ENCODE data around the gene GDF10.

DNA sequence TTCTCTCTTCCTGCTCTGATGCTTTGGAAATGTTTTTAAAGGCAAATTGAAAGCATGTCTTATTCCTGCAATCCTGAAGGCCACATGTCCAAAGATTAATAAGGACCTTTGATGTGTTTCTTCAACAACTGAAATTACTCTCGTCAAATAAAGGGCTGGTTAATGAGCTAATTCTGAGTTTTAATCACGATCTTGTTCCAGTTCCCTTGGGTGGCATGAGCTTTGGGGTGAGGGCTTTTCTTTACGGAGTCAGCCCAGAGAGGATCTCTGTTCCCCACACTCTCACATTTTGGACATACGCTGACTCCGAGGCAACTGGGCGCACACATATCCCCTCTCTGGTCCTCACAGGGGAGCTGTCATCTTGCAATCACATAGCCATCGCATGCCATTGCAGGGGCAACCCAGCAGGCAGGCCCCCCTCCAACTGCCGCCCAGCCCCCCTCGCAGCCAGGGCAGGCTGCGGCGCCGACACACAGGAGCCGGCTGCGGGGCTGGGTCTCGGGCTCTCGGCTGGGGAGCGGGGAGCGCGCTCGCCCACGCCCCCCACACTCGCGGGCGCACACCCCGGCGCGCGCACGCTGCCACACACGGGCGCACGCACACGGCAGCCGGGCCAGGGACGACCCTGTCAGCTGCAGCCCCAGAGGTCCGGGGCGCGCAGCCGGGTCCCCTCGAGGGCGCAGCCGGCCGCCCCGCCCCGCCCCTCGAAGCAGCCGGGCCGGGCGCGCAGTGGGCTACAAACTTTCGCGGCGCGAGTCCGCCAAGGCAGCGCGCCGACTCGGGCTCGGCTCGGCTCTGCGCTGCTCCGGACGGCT is at the start of gene GDF10:
- TF ChIP-seq ZNF175 (CRISPR knock-in tag; IDR thresholded peaks at IDR 0.05; ENCODE audit: low read depth) (no peak), NCOA6 (IDR thresholded peaks at IDR 0.05) (no peak), CEBPG (CRISPR knock-in tag; IDR thresholded peaks at IDR 0.05) (no peak), CEBPG (tag; conservative IDR thresholded peaks at IDR 0.05 in 1 of 2, IDR thresholded peaks at IDR 0.05 in 1 of 2) (no peak), GATAD2A (IDR thresholded peaks at IDR 0.05) (no peak)
- TF ChIP-seq, protein P1, sequence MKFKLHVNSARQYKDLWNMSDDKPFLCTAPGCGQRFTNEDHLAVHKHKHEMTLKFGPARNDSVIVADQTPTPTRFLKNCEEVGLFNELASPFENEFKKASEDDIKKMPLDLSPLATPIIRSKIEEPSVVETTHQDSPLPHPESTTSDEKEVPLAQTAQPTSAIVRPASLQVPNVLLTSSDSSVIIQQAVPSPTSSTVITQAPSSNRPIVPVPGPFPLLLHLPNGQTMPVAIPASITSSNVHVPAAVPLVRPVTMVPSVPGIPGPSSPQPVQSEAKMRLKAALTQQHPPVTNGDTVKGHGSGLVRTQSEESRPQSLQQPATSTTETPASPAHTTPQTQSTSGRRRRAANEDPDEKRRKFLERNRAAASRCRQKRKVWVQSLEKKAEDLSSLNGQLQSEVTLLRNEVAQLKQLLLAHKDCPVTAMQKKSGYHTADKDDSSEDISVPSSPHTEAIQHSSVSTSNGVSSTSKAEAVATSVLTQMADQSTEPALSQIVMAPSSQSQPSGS (CRISPR knock-in tag; IDR thresholded peaks at IDR 0.05), result no peak
- TF ChIP-seq, protein P2, sequence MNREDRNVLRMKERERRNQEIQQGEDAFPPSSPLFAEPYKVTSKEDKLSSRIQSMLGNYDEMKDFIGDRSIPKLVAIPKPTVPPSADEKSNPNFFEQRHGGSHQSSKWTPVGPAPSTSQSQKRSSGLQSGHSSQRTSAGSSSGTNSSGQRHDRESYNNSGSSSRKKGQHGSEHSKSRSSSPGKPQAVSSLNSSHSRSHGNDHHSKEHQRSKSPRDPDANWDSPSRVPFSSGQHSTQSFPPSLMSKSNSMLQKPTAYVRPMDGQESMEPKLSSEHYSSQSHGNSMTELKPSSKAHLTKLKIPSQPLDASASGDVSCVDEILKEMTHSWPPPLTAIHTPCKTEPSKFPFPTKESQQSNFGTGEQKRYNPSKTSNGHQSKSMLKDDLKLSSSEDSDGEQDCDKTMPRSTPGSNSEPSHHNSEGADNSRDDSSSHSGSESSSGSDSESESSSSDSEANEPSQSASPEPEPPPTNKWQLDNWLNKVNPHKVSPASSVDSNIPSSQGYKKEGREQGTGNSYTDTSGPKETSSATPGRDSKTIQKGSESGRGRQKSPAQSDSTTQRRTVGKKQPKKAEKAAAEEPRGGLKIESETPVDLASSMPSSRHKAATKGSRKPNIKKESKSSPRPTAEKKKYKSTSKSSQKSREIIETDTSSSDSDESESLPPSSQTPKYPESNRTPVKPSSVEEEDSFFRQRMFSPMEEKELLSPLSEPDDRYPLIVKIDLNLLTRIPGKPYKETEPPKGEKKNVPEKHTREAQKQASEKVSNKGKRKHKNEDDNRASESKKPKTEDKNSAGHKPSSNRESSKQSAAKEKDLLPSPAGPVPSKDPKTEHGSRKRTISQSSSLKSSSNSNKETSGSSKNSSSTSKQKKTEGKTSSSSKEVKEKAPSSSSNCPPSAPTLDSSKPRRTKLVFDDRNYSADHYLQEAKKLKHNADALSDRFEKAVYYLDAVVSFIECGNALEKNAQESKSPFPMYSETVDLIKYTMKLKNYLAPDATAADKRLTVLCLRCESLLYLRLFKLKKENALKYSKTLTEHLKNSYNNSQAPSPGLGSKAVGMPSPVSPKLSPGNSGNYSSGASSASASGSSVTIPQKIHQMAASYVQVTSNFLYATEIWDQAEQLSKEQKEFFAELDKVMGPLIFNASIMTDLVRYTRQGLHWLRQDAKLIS (CRISPR knock-in tag; IDR thresholded peaks at IDR 0.05), result no peak
- TF ChIP-seq, protein P3, sequence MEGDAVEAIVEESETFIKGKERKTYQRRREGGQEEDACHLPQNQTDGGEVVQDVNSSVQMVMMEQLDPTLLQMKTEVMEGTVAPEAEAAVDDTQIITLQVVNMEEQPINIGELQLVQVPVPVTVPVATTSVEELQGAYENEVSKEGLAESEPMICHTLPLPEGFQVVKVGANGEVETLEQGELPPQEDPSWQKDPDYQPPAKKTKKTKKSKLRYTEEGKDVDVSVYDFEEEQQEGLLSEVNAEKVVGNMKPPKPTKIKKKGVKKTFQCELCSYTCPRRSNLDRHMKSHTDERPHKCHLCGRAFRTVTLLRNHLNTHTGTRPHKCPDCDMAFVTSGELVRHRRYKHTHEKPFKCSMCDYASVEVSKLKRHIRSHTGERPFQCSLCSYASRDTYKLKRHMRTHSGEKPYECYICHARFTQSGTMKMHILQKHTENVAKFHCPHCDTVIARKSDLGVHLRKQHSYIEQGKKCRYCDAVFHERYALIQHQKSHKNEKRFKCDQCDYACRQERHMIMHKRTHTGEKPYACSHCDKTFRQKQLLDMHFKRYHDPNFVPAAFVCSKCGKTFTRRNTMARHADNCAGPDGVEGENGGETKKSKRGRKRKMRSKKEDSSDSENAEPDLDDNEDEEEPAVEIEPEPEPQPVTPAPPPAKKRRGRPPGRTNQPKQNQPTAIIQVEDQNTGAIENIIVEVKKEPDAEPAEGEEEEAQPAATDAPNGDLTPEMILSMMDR (IDR thresholded peaks at IDR 0.05 in 2 of 3, conservative IDR thresholded peaks at IDR 0.05 in 1 of 3; ENCODE audit: insufficient read depth in 2 of 3, low read depth in 1 of 3, low read length in 3 of 3), result no peak
- TF ChIP-seq, protein P4, sequence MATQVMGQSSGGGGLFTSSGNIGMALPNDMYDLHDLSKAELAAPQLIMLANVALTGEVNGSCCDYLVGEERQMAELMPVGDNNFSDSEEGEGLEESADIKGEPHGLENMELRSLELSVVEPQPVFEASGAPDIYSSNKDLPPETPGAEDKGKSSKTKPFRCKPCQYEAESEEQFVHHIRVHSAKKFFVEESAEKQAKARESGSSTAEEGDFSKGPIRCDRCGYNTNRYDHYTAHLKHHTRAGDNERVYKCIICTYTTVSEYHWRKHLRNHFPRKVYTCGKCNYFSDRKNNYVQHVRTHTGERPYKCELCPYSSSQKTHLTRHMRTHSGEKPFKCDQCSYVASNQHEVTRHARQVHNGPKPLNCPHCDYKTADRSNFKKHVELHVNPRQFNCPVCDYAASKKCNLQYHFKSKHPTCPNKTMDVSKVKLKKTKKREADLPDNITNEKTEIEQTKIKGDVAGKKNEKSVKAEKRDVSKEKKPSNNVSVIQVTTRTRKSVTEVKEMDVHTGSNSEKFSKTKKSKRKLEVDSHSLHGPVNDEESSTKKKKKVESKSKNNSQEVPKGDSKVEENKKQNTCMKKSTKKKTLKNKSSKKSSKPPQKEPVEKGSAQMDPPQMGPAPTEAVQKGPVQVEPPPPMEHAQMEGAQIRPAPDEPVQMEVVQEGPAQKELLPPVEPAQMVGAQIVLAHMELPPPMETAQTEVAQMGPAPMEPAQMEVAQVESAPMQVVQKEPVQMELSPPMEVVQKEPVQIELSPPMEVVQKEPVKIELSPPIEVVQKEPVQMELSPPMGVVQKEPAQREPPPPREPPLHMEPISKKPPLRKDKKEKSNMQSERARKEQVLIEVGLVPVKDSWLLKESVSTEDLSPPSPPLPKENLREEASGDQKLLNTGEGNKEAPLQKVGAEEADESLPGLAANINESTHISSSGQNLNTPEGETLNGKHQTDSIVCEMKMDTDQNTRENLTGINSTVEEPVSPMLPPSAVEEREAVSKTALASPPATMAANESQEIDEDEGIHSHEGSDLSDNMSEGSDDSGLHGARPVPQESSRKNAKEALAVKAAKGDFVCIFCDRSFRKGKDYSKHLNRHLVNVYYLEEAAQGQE (IDR thresholded peaks at IDR 0.05; ENCODE audit: borderline replicate concordance), result no peak
- TF ChIP-seq, protein P4 (CRISPR knock-in tag; IDR thresholded peaks at IDR 0.05; ENCODE audit: low read depth), result no peak

All from K562 (cell line).